ENCODE results near the gene CHST8. TPM values are rescaled to one million over a fixed set of nuclear protein-coding genes. Genes with fewer than 3 reads are reported as not detected.

CHST8 gene
- total RNA-seq, 2 donors from 2014 or later: not detected

DNA sequence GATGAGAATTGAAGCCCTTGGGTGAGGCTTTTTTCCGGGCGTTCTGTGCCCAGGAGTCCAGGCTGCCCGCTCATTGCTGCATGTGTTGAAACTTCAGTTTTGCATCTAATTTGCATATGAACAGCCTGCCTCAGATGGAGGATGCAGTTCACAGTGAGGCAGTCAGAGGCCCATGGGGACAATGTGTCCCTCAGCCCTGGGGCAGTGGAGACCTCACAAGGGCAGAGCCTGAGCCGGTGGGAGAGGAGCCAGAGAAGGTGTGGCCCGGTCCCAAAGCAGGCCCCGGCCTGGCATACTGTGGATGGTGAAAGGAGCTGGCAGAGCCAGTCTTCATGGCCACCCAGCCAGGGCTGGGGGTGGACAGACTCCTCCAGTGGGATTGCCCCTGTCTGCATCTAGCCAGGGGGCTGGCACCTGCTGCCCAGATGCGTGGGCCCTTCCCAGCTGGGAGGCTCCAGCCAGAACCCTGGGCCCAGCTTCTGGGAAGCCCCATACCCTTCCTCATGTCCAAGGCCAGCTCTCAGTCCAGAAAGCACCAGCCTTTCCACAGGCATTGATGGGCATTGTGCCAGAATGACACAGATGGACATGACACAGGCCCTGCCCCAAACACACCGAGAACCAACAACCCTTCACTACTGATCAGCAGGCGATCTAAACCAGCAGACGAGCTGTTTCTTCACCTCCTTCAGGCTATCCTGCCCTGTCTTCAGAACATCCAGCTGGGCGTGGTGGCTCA lies 142.0 kb downstream of the CHST8 start:
- H3K4me1 Mint-ChIP-seq (ENCODE audit: low read depth): no peaks in the 10 kb centered on the region
- H3K27me3 Mint-ChIP-seq (ENCODE audit: low read depth): no peaks in the 10 kb centered on the region
- DNase-seq (no peak), ATAC-seq (replicated peaks in 1 of 2) (no peak)
- H3K9me3 Mint-ChIP-seq: no peaks in the 10 kb centered on the region
- H3K4me3 Mint-ChIP-seq: no peak overlapping the region
- H3K36me3 Mint-ChIP-seq (ENCODE audit: insufficient read depth in 2 of 2): no peaks in the 10 kb centered on the region
- H3K27ac Mint-ChIP-seq: no peak overlapping the region

- DNase-seq (no peak), ATAC-seq (replicated peaks in 1 of 2) (no peak)
- no peak overlapping the region for H3K27ac Mint-ChIP-seq
- H3K9me3 Mint-ChIP-seq: no peaks in the 10 kb centered on the region
- no peaks in the 10 kb centered on the region for H3K4me1 Mint-ChIP-seq (ENCODE audit: low read depth)
- H3K27me3 Mint-ChIP-seq (ENCODE audit: low read depth): no peaks in the 10 kb centered on the region
- no peak overlapping the region for H3K4me3 Mint-ChIP-seq
- H3K36me3 Mint-ChIP-seq (ENCODE audit: insufficient read depth in 2 of 2): no peaks in the 10 kb centered on the region
Measured at GRCh38 chr19:33766623-33767022, 144.9 kb downstream of the CHST8 start.

DNA sequence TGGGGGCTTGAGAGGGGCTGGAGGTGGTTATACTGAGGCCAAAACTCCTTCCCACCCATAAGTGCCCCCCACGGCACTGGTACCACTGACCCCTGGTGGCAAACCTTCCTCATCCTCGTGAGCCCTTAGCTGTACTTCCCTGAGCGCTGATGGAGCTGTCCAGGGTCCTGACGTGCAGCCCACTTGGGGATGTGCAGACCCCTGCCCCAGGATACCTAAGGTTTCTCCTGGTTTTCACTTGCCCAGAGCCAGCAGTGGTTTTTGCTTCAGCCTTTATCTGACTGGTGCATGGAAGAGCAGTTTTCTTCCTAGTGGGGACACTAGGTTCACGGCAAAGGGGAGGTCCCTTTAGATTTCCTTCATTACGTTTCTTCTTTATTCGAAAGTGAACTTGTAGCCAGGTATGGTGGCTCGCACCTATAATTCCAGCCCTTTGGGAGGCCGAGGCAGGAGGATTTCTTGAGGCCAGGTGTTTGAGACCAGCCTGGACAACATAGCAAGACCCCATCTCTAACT lies 146.2 kb downstream of the CHST8 start:
- H3K4me3 Mint-ChIP-seq: no peak overlapping the region
- DNase-seq (peak; percentile 21), ATAC-seq (replicated peaks in 1 of 2) (no peak)
- no peak overlapping the region for H3K27ac Mint-ChIP-seq
- H3K27me3 Mint-ChIP-seq (ENCODE audit: low read depth): no peaks in the 10 kb centered on the region
- no peaks in the 10 kb centered on the region for H3K9me3 Mint-ChIP-seq
- no peaks in the 10 kb centered on the region for H3K36me3 Mint-ChIP-seq (ENCODE audit: insufficient read depth in 2 of 2)
- H3K4me1 Mint-ChIP-seq (ENCODE audit: low read depth): no peaks in the 10 kb centered on the region

DNA sequence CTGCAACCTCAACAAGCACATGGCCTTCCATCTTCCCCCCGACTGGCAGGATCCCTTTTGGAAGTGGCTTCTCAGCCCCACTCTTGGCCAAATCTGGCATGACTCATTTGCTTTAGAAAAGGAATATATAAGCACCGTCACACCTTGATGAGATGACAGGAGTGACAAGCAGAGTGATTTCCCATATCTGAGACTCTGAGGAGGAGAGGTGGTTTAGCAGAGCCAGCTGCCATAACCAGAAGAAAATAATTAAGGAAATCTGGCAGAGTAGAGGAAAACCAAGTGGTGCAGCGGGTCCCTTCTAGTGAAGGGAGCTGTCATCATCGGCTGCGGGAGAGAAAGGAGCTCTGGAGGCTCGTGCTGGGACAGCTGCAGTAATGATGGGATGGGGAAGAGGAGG lies 147.5 kb downstream of the CHST8 start:
- no peak overlapping the region for H3K4me3 Mint-ChIP-seq
- no peak overlapping the region for H3K27ac Mint-ChIP-seq

DNA sequence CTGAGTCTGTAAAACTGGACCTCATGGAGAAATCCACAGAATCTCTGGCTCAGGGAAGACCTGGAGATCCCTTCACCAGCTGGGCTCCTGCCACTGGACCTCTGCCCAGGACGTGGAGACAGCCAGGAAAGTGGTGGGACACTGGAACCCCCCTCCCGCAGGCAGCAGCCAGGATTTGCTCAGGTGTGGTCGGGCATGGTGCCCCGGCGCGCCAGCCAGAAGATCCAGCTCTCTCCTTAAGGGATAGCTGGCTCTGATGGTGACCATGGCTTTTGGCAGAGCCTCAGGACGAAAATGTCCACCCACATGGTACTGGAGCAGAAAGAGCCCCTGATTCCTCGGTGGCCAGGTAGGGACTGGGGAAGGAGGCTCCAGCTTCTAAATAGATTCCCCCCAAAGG lies 148.4 kb downstream of the CHST8 start:
- Mint-ChIP-seq H3K4me1 (ENCODE audit: low read depth) (no peaks in the 10 kb centered on the region), H3K27ac (no peak overlapping the region), H3K9me3 (no peaks in the 10 kb centered on the region), H3K27me3 (ENCODE audit: low read depth) (no peaks in the 10 kb centered on the region), H3K4me3 (no peak overlapping the region), H3K36me3 (ENCODE audit: insufficient read depth in 2 of 2) (no peaks in the 10 kb centered on the region)
- no peak for DNase-seq
- no peak for ATAC-seq (replicated peaks in 1 of 2)

More for the DNA sequence above, 147.5 kb downstream of the CHST8 start:
- DNase-seq (no peak), ATAC-seq (replicated peaks in 1 of 2) (no peak)
- no peaks in the 10 kb centered on the region for H3K27me3 Mint-ChIP-seq (ENCODE audit: low read depth)
- H3K9me3 Mint-ChIP-seq: no peaks in the 10 kb centered on the region
- no peaks in the 10 kb centered on the region for H3K4me1 Mint-ChIP-seq (ENCODE audit: low read depth)
- H3K36me3 Mint-ChIP-seq (ENCODE audit: insufficient read depth in 2 of 2): no peaks in the 10 kb centered on the region

GRCh38 chr19:33771384-33772101 lies 149.8 kb downstream of the CHST8 start:
- H3K9me3 Mint-ChIP-seq: no peaks in the 10 kb centered on the region
- peak; percentile 73 to 77 for ATAC-seq (replicated peaks in 1 of 2)

GRCh38 chr19:33772102-33772857 lies 150.5 kb downstream of the CHST8 start:
- peaks cover 7% of the 10 kb centered on the region for H3K27me3 Mint-ChIP-seq (ENCODE audit: low read depth)
- no peaks in the 10 kb centered on the region for H3K4me1 Mint-ChIP-seq (ENCODE audit: low read depth)
- H3K36me3 Mint-ChIP-seq (ENCODE audit: insufficient read depth in 2 of 2): no peaks in the 10 kb centered on the region
- ATAC-seq (replicated peaks in 1 of 2) (no peak), DNase-seq (no peak)
- H3K9me3 Mint-ChIP-seq: no peaks in the 10 kb centered on the region
- no peak overlapping the region for H3K4me3 Mint-ChIP-seq
- no peak overlapping the region for H3K27ac Mint-ChIP-seq

More at GRCh38 chr19:33771384-33772101, 149.8 kb downstream of the CHST8 start:
- H3K36me3 Mint-ChIP-seq (ENCODE audit: insufficient read depth in 2 of 2): no peaks in the 10 kb centered on the region
- no peaks in the 10 kb centered on the region for H3K4me1 Mint-ChIP-seq (ENCODE audit: low read depth)
- no peak overlapping the region for H3K27ac Mint-ChIP-seq
- H3K27me3 Mint-ChIP-seq (ENCODE audit: low read depth): peaks cover 7% of the 10 kb centered on the region
- DNase-seq: peak; percentile 75 to 78
- no peak overlapping the region for H3K4me3 Mint-ChIP-seq

GRCh38 chr19:33772858-33773180 lies 151.1 kb downstream of the CHST8 start:
- Mint-ChIP-seq H3K9me3 (no peaks in the 10 kb centered on the region), H3K36me3 (ENCODE audit: insufficient read depth in 2 of 2) (no peaks in the 10 kb centered on the region), H3K27me3 (ENCODE audit: low read depth) (peaks cover 7% of the 10 kb centered on the region), H3K4me1 (ENCODE audit: low read depth) (no peaks in the 10 kb centered on the region), H3K27ac (no peak overlapping the region), H3K4me3 (no peak overlapping the region)
- no peak for ATAC-seq (replicated peaks in 1 of 2)
- no peak for DNase-seq

- H3K36me3 Mint-ChIP-seq (ENCODE audit: insufficient read depth in 2 of 2): no peaks in the 10 kb centered on the region
- DNase-seq: no peak
- no peak for ATAC-seq (replicated peaks in 1 of 2)
- H3K4me1 Mint-ChIP-seq (ENCODE audit: low read depth): no peaks in the 10 kb centered on the region
- no peaks in the 10 kb centered on the region for H3K9me3 Mint-ChIP-seq
- H3K27ac Mint-ChIP-seq: no peak overlapping the region
- peaks cover 16% of the 10 kb centered on the region for H3K27me3 Mint-ChIP-seq (ENCODE audit: low read depth)
- no peak overlapping the region for H3K4me3 Mint-ChIP-seq
Measured at GRCh38 chr19:33773704-33774624, 152.2 kb downstream of the CHST8 start.

DNA sequence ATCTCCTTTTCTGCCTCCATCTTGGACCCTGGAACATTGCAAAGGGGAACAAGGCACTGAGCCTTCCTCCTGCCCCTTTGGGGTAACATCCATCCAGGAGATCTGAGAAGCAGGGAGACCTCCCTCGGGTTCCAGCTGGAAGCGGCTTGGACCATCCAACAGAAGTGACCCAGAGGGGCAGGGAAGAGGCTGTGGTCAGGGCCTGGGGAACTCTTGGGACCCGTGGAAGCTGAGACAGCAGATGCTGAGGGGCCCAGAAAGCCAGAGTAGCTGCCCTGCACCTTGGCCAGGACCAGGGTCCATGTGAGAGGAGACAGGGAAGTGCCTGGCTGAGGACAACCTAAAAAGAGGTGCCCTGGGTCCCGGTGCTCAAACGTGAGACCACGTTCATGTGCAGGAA lies 153.0 kb downstream of the CHST8 start:
- H3K9me3 Mint-ChIP-seq: no peaks in the 10 kb centered on the region

DNA sequence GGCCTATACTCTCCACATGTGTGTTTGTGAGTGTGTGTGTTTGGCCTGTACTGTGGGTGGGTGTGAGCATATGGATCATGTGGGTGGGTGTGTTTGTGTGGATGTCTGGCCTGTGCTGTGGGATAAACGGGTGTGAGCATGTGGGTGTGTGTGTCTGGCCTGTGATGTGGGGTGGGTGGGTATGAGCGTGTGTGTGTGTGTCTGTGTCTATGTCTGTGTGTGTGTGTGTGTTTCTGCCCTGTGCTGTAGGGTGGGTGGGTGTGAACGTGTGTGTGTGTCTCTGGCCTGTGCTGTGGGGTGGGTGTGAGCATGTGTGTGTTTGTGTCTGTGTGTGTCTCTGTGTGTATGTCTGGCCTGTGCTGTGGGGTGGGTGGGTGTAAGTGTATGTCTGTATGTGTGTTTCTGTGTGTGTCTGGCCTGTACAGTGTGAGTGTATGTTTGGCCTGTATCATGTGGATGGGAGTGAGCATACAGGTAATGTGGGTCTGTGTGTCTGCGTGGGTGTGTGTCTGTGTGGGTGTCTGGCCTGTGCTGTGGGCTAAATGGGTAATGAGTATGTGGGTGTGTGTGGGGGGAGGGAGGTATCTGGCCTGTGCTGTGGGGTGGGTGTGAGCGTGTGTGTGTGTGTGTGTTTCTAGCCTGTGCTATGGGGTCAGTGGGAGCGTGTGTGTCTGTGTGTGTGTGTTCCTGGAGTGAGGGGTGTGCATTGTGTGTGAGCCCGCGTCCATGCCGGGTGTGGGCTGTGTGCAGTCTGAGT lies 154.2 kb downstream of the CHST8 start:
- H3K27ac Mint-ChIP-seq: no peak overlapping the region
- peaks cover 32% of the 10 kb centered on the region for H3K27me3 Mint-ChIP-seq (ENCODE audit: low read depth)
- H3K4me3 Mint-ChIP-seq: no peak overlapping the region
- no peaks in the 10 kb centered on the region for H3K36me3 Mint-ChIP-seq (ENCODE audit: insufficient read depth in 2 of 2)
- no peak for DNase-seq
- H3K9me3 Mint-ChIP-seq: no peaks in the 10 kb centered on the region
- no peaks in the 10 kb centered on the region for H3K4me1 Mint-ChIP-seq (ENCODE audit: low read depth)
- no peak for ATAC-seq (replicated peaks in 1 of 2)

More for the DNA sequence above, 153.0 kb downstream of the CHST8 start:
- H3K27ac Mint-ChIP-seq: no peak overlapping the region
- ATAC-seq (replicated peaks in 1 of 2): no peak
- no peaks in the 10 kb centered on the region for H3K36me3 Mint-ChIP-seq (ENCODE audit: insufficient read depth in 2 of 2)
- no peaks in the 10 kb centered on the region for H3K4me1 Mint-ChIP-seq (ENCODE audit: low read depth)
- H3K27me3 Mint-ChIP-seq (ENCODE audit: low read depth): peaks cover 24% of the 10 kb centered on the region
- no peak for DNase-seq
- no peak overlapping the region for H3K4me3 Mint-ChIP-seq

DNA sequence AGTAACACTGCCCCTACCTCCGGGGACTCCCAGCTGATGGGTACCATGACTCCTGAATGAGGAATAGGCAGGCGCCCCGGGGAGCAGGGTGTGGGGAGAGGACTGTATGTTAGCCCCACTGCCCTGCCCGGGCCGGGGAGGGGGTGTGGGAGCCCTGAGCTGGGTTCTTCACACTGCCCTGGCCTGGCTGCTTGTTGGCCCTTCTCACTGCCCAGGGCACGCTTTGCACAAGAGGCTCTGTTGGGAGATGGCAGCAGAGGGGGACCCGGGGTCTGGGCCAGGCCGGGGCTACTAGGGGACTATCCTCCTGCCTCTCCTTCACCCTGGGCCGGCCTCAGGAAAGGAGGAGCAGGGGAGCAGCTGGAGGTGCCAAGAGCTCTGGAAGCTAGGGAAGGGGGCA lies 155.6 kb downstream of the CHST8 start:
- no peak overlapping the region for H3K27ac Mint-ChIP-seq
- H3K9me3 Mint-ChIP-seq: no peaks in the 10 kb centered on the region
- no peak for ATAC-seq (replicated peaks in 1 of 2)
- H3K27me3 Mint-ChIP-seq (ENCODE audit: low read depth): peaks cover 32% of the 10 kb centered on the region
- H3K4me1 Mint-ChIP-seq (ENCODE audit: low read depth): no peaks in the 10 kb centered on the region
- no peak for DNase-seq
- peaks cover 0 to under 1% of the 10 kb centered on the region in 2 donors for H3K36me3 Mint-ChIP-seq (ENCODE audit: insufficient read depth in 2 of 2)
- no peak overlapping the region for H3K4me3 Mint-ChIP-seq
